Lung (tissue), 12 donors: ENCODE data around the gene METRNL. TPM values are rescaled to one million over a fixed set of nuclear protein-coding genes. Genes with fewer than 3 reads are reported as not detected.

ENCODE experiments used
- ATAC-seq: fragments of 200-7000 bp; cut with Tn5 transposase; one replicate; pipeline ENCODE4 v1.9.1; 2020; ENCODE audit warnings: moderate number of reproducible peaks; ENCODE audit not compliant: insufficient read depth, low FRiP score
- DNase-seq, 3 donors: peaks; one replicate each; pipeline ENCODE4 v3.0.0-alpha.2; 2013 to 2017
- H3K27ac ChIP-seq, 2 donors: one replicate each; pipeline ENCODE4 v1.5.1; 2013; ENCODE audit warnings: mild to moderate bottlenecking in 2 of 2, moderate library complexity in 2 of 2, control low read depth in 1 of 2, inconsistent platforms in 1 of 2, low read depth in 1 of 2, low read length in 1 of 2
- H3K27me3 ChIP-seq, 3 donors: one replicate each; pipeline ENCODE4 v1.5.1; 2013; ENCODE audit warnings: low read length in 2 of 3; ENCODE audit not compliant: control insufficient read depth in 3 of 3, insufficient read depth in 3 of 3
- H3K36me3 ChIP-seq, 4 donors: one replicate each; pipeline ENCODE4 v1.5.1; 2013; ENCODE audit warnings: low read length in 4 of 4, mild to moderate bottlenecking in 1 of 4, moderate library complexity in 1 of 4; ENCODE audit not compliant: control insufficient read depth in 4 of 4, insufficient read depth in 4 of 4
- H3K4me1 ChIP-seq, 5 donors: one replicate each; pipeline ENCODE4 v1.5.1; 2013; ENCODE audit warnings: low read length in 5 of 5, mild to moderate bottlenecking in 2 of 5, moderate library complexity in 1 of 5; ENCODE audit not compliant: control insufficient read depth in 5 of 5, insufficient read depth in 5 of 5
- H3K4me3 ChIP-seq: one replicate; pipeline ENCODE4 v1.5.1; 2013; ENCODE audit warnings: mild to moderate bottlenecking, control low read depth, moderate library complexity
- H3K9ac ChIP-seq, 2 donors: one replicate each; pipeline ENCODE4 v1.5.1; 2013; ENCODE audit warnings: low read length in 2 of 2, control low read depth in 1 of 2; ENCODE audit not compliant: insufficient read depth in 1 of 2
- H3K9me3 ChIP-seq, 4 donors: one replicate each; pipeline ENCODE4 v1.5.1; 2013; ENCODE audit warnings: low read length in 3 of 4, mild to moderate bottlenecking in 1 of 4, moderate library complexity in 1 of 4; ENCODE audit not compliant: control insufficient read depth in 4 of 4, insufficient read depth in 3 of 4
- WGBS, 2 donors: extraction: QIAGEN DNeasy Blood & Tissue Kit; methylation state at CpG; one replicate each; pipeline ENCODE4 v1.1.7; 2013; 5-methylcytosine and 5-hydroxymethylcytosine counted together
- polyA plus RNA-seq, 2 donors: library from polyadenylated mRNA; stranded (reverse); fragments of 200-250 nt; gene quantifications; one replicate each; pipeline ENCODE4 v1.2.1, GENCODE V29; 2013
- total RNA-seq, 2 donors: library from RNA; depleted of rRNA in 1 of 2; stranded (reverse); fragments of >200 nt in 1 of 2; gene quantifications; one replicate each; pipeline ENCODE4 v1.2.1, GENCODE V29; 2014 to 2021
- TF ChIP-seq, protein P1 (sequence below): IDR thresholded peaks from 2 replicates; pipeline ENCODE4 v1.5.1; 2012; ENCODE audit warnings: mild to moderate bottlenecking; ENCODE audit errors: control extremely low read depth, extremely low read depth
- donor health status: control.
- donor health status: control.
- donor health status: Bipolar disorder and iron deficiency.
- donor health status: healthy.
- donor health status: DM: yes; HTN: yes; CAD: no.

METRNL gene
- total and polyA plus RNA-seq, 4 donors, result 48.2 to 181 (median 65.0) TPM

DNA sequence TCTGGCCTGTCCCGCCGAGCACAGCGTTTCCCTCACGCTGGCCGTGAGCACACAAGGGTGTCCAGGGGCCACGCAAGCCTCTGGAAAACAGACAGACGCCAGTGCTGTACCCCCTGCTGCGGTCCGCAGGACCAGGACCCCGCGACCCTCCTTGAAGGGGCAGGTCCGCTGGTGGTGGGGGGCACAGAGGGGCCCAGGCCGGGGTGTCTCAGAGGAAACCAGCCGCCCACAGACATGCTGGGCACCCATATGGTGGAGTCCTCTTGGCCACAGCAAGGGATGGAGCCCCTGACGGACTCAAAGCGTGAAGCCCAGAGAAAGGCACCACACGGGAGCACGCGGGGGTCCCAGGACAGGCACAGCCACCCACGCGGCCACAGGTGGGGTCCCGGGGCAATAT is 34.4 kb downstream of the METRNL start:
- Histone ChIP-seq H3K9ac (no peak overlapping the region), H3K27me3 (no peaks in the 10 kb centered on the region), H3K9me3 (no peaks in the 10 kb centered on the region), H3K36me3 (no peaks in the 10 kb centered on the region), H3K27ac (no peak overlapping the region), H3K4me1 (peaks cover 3 to 25% (median 13%) of the 10 kb centered on the region in 5 donors), H3K4me3 (no peak overlapping the region)
- WGBS, 2 donors, result 96 to 97% methylated on average over 22 of the region's 22 CpGs
- TF ChIP-seq, protein P1, sequence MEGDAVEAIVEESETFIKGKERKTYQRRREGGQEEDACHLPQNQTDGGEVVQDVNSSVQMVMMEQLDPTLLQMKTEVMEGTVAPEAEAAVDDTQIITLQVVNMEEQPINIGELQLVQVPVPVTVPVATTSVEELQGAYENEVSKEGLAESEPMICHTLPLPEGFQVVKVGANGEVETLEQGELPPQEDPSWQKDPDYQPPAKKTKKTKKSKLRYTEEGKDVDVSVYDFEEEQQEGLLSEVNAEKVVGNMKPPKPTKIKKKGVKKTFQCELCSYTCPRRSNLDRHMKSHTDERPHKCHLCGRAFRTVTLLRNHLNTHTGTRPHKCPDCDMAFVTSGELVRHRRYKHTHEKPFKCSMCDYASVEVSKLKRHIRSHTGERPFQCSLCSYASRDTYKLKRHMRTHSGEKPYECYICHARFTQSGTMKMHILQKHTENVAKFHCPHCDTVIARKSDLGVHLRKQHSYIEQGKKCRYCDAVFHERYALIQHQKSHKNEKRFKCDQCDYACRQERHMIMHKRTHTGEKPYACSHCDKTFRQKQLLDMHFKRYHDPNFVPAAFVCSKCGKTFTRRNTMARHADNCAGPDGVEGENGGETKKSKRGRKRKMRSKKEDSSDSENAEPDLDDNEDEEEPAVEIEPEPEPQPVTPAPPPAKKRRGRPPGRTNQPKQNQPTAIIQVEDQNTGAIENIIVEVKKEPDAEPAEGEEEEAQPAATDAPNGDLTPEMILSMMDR, result no peak
- no peak for DNase-seq
- no peak for ATAC-seq

DNA sequence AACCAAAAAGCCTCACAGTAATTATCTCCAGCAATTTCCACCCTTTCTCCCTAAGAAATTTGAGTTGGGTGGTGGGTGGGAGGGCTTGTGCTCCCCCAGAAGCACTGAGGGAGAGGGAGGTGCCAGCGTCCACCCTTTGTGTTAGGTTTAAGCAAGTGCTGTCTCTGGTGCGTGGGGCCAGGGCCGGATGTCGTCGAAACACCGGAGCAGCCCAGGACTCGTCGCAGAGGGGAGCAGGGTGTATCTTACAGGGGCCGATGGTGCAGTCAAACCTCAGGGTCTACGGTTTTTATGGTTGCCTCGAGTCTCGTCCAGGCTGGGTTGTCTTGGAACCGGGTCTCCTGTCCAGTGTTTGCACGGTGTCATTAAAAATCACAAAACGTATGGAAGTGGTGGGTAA is 35.3 kb downstream of the METRNL start:
- H3K9me3 ChIP-seq, result no peaks in the 10 kb centered on the region
- no peak overlapping the region for H3K4me3 ChIP-seq
- ATAC-seq, result no peak
- peaks cover 0 to 19% (median 13%) of the 10 kb centered on the region in 5 donors for H3K4me1 ChIP-seq
- no peak for DNase-seq
- H3K27ac ChIP-seq, result no peak overlapping the region
- H3K27me3 ChIP-seq, result no peaks in the 10 kb centered on the region
- no peaks in the 10 kb centered on the region for H3K36me3 ChIP-seq
- TF ChIP-seq, protein P1, result no peak
- H3K9ac ChIP-seq, result no peak overlapping the region
- 94 to 97% methylated on average over 15 of the region's 15 CpGs for WGBS, 2 donors

DNA sequence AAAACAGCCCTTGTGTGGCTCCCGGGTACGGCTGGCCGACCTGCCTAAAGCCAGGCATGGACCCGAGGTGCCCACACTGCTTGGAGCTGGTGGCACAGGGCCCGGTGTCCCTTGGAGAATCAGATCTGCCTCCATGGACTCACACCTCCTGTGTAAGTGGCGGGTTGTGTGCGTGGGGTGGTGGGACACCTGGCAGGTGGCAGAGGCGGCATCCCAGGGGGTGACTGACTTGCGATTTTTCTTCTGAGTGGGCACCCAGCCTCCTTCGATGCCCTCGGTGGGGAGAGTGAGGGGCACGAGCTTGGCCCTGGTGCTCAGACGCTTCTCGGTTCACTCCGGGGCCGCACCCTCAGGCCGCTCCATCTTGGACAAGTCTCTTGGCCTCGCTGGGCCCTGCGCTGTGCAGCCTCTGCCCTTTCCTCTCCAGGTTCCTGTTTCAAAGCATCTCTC is 35.8 kb downstream of the METRNL start:
- 95 to 96% methylated on average over 19 of the region's 19 CpGs for WGBS, 2 donors
- Histone ChIP-seq H3K4me1 (peaks cover 0 to 14% (median 9%) of the 10 kb centered on the region in 5 donors), H3K9me3 (no peaks in the 10 kb centered on the region), H3K4me3 (no peak overlapping the region), H3K27me3 (no peaks in the 10 kb centered on the region), H3K36me3 (no peaks in the 10 kb centered on the region), H3K9ac (no peak overlapping the region), H3K27ac (no peak overlapping the region)
- no peak for ATAC-seq
- DNase-seq, result no peak
- TF ChIP-seq, protein P1, result no peak

DNA sequence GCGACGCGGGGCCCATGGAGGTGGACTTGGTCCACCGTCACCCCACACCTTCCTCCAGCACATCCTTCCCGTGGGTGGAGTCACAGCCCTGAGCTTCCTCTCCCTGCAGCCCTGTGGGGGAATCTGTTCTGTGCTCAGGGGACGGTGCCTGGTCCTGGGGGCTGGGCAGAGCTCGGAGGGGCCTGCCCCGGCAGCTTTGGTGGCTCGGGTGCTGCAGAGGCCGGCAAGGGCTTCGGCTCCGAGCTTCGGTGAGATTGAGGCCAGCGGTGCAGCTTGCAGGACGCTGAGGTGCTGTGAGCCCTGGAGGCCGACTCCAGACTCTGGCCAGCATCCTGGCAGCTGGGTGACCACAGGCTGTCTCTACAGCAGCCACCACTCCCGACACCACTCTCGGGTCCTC is 36.4 kb downstream of the METRNL start:
- 71 to 78% methylated on average over 17 to 18 of the region's 18 CpGs for WGBS, 2 donors
- no peaks in the 10 kb centered on the region for H3K27me3 ChIP-seq
- no peaks in the 10 kb centered on the region for H3K36me3 ChIP-seq
- H3K4me3 ChIP-seq, result no peak overlapping the region
- TF ChIP-seq, protein P1, result no peak
- ATAC-seq, result no peak
- no peaks in the 10 kb centered on the region for H3K9me3 ChIP-seq
- peaks cover 0 to 9% (median 5%) of the 10 kb centered on the region in 5 donors for H3K4me1 ChIP-seq
- no peak overlapping the region for H3K27ac ChIP-seq
- no peak overlapping the region for H3K9ac ChIP-seq
- DNase-seq, result no peak
